ENCODE data around the gene CFAP141.
"Not testable (repeated sequence)": the region's sequence is repeated elsewhere in the genome, so short reads cannot be mapped to it uniquely, and the experiment has no call there.

Gene CFAP141

GRCh38 chr1:154239491-154239890 is 33.4 kb upstream of the CFAP141 start:
- peaks cover 64% of the 10 kb centered on the region for H3K79me2 ChIP-seq (ENCODE audit: low read length)
- H3K9me3 ChIP-seq (ENCODE audit: insufficient read depth, low read length) = no peaks in the 10 kb centered on the region
- TF ChIP-seq EZH2phosphoT487 (IDR thresholded peaks at IDR 0.05; ENCODE audit: low read depth) (no peak), CTCF (IDR thresholded peaks at IDR 0.05; ENCODE audit: low read depth, low read length) (no peak)
- peaks cover 87% of the 10 kb centered on the region for H3K36me3 ChIP-seq (replicated peaks; ENCODE audit: low read depth, low read length)
- no peaks in the 10 kb centered on the region for H3K4me1 ChIP-seq (ENCODE audit: low read length)
- no peak overlapping the region for H2AFZ ChIP-seq (ENCODE audit: low read depth, low read length)
- no peak overlapping the region for H3K4me2 ChIP-seq (ENCODE audit: low read length)
- H3K4me3 ChIP-seq (ENCODE audit: low read length) = no peak overlapping the region
- no peaks in the 10 kb centered on the region for H3K27me3 ChIP-seq (ENCODE audit: low read depth, low read length)
- H3K9ac ChIP-seq (ENCODE audit: low read length) = no peak overlapping the region
- no peak overlapping the region for H3K27ac ChIP-seq (ENCODE audit: low read length)
- peaks cover 47% of the 10 kb centered on the region for H4K20me1 ChIP-seq (ENCODE audit: insufficient read depth, low read length)

GRCh38 chr1:154237880-154238506 is 31.9 kb upstream of the CFAP141 start:
- Histone ChIP-seq H3K27ac (ENCODE audit: low read length) (no peak overlapping the region), H2AFZ (ENCODE audit: low read depth, low read length) (no peak overlapping the region), H3K79me2 (ENCODE audit: low read length) (peaks cover 76% of the 10 kb centered on the region), H3K36me3 (replicated peaks; ENCODE audit: low read depth, low read length) (peaks cover 82% of the 10 kb centered on the region), H3K9me3 (ENCODE audit: insufficient read depth, low read length) (no peaks in the 10 kb centered on the region), H3K9ac (ENCODE audit: low read length) (no peak overlapping the region), H3K4me2 (ENCODE audit: low read length) (no peak overlapping the region), H3K4me1 (ENCODE audit: low read length) (no peaks in the 10 kb centered on the region), H3K27me3 (ENCODE audit: low read depth, low read length) (no peaks in the 10 kb centered on the region), H4K20me1 (ENCODE audit: insufficient read depth, low read length) (peaks cover 47% of the 10 kb centered on the region), H3K4me3 (ENCODE audit: low read length) (no peak overlapping the region)
- TF ChIP-seq EZH2phosphoT487 (IDR thresholded peaks at IDR 0.05; ENCODE audit: low read depth) (no peak), CTCF (IDR thresholded peaks at IDR 0.05; ENCODE audit: low read depth, low read length) (no peak)

- Histone ChIP-seq H3K36me3 (replicated peaks; ENCODE audit: low read depth, low read length) (peaks cover 81% of the 10 kb centered on the region), H3K27ac (ENCODE audit: low read length) (no peak overlapping the region), H3K4me1 (ENCODE audit: low read length) (no peaks in the 10 kb centered on the region), H2AFZ (ENCODE audit: low read depth, low read length) (no peak overlapping the region), H4K20me1 (ENCODE audit: insufficient read depth, low read length) (peaks cover 45% of the 10 kb centered on the region), H3K9ac (ENCODE audit: low read length) (no peak overlapping the region), H3K27me3 (ENCODE audit: low read depth, low read length) (no peaks in the 10 kb centered on the region), H3K4me2 (ENCODE audit: low read length) (no peak overlapping the region), H3K79me2 (ENCODE audit: low read length) (peaks cover 81% of the 10 kb centered on the region), H3K9me3 (ENCODE audit: insufficient read depth, low read length) (no peaks in the 10 kb centered on the region), H3K4me3 (ENCODE audit: low read length) (no peak overlapping the region)
- no peak for TF ChIP-seq CTCF (IDR thresholded peaks at IDR 0.05; ENCODE audit: low read depth, low read length)
- no peak for TF ChIP-seq EZH2phosphoT487 (IDR thresholded peaks at IDR 0.05; ENCODE audit: low read depth)
These were observed 31.3 kb upstream of the CFAP141 start for GRCh38 chr1:154237435-154237834.

GRCh38 chr1:154236855-154237254 is 30.7 kb upstream of the CFAP141 start:
- H3K27me3 ChIP-seq (ENCODE audit: low read depth, low read length) = no peaks in the 10 kb centered on the region
- H3K4me3 ChIP-seq (ENCODE audit: low read length) = no peak overlapping the region
- H3K27ac ChIP-seq (ENCODE audit: low read length) = no peak overlapping the region
- no peak overlapping the region for H3K4me2 ChIP-seq (ENCODE audit: low read length)
- H3K9ac ChIP-seq (ENCODE audit: low read length) = no peak overlapping the region
- H3K4me1 ChIP-seq (ENCODE audit: low read length) = no peaks in the 10 kb centered on the region
- H3K79me2 ChIP-seq (ENCODE audit: low read length) = peaks cover 84% of the 10 kb centered on the region
- TF ChIP-seq EZH2phosphoT487 (IDR thresholded peaks at IDR 0.05; ENCODE audit: low read depth) = no peak
- TF ChIP-seq CTCF (IDR thresholded peaks at IDR 0.05; ENCODE audit: low read depth, low read length) = no peak
- H4K20me1 ChIP-seq (ENCODE audit: insufficient read depth, low read length) = peaks cover 44% of the 10 kb centered on the region
- no peaks in the 10 kb centered on the region for H3K9me3 ChIP-seq (ENCODE audit: insufficient read depth, low read length)
- peaks cover 80% of the 10 kb centered on the region for H3K36me3 ChIP-seq (replicated peaks; ENCODE audit: low read depth, low read length)
- H2AFZ ChIP-seq (ENCODE audit: low read depth, low read length) = no peak overlapping the region

- Histone ChIP-seq H4K20me1 (ENCODE audit: insufficient read depth, low read length) (peaks cover 22% of the 10 kb centered on the region), H3K79me2 (ENCODE audit: low read length) (peaks cover 90% of the 10 kb centered on the region), H3K36me3 (replicated peaks; ENCODE audit: low read depth, low read length) (peaks cover 80% of the 10 kb centered on the region)
- not testable (repeated sequence) for H3K27ac ChIP-seq (ENCODE audit: low read length); H2AFZ ChIP-seq (ENCODE audit: low read depth, low read length); H3K4me1 ChIP-seq (ENCODE audit: low read length); H3K4me3 ChIP-seq (ENCODE audit: low read length); H3K27me3 ChIP-seq (ENCODE audit: low read depth, low read length); H3K4me2 ChIP-seq (ENCODE audit: low read length); H3K9ac ChIP-seq (ENCODE audit: low read length); H3K9me3 ChIP-seq (ENCODE audit: insufficient read depth, low read length)
These were observed 27.0 kb upstream of the CFAP141 start for GRCh38 chr1:154233127-154233526.

DNA sequence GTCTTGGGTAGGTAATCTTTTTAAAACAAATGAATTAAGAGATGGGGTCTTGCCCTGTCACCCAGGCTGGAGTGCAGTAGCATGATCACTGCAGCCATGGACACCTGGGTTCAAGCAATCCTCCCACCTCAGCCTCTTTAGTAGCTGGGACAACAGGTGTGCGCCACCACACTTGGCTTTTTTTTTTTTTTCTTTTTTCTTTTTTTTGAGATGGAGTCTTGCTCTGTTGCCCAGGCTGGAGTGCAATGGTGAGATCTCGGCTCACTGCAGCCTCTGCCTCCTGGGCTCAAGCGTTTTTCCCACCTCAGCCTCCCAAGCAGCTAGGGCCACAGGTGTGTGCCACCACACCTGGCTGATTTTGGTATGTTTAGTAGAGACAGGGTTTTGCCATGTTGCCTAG is 25.0 kb upstream of the CFAP141 start:
- not testable (repeated sequence) for H3K4me2 ChIP-seq (ENCODE audit: low read length); H3K27ac ChIP-seq (ENCODE audit: low read length); H3K27me3 ChIP-seq (ENCODE audit: low read depth, low read length); H3K4me1 ChIP-seq (ENCODE audit: low read length); H4K20me1 ChIP-seq (ENCODE audit: insufficient read depth, low read length); H3K4me3 ChIP-seq (ENCODE audit: low read length); H3K9ac ChIP-seq (ENCODE audit: low read length); H2AFZ ChIP-seq (ENCODE audit: low read depth, low read length); H3K9me3 ChIP-seq (ENCODE audit: insufficient read depth, low read length)
- H3K79me2 ChIP-seq (ENCODE audit: low read length) = peaks cover 91% of the 10 kb centered on the region
- H3K36me3 ChIP-seq (replicated peaks; ENCODE audit: low read depth, low read length) = peaks cover 76% of the 10 kb centered on the region
